Ammon's horn (tissue), 1 donor: Measurements from ENCODE around the gene SLC9A2.
A peak's percentile ranks its signal among the peaks of the same experiment; 100 is the strongest.

ENCODE experiments used
- DNase-seq: peaks from one replicate; pipeline ENCODE4 v3.0.0-alpha.2; 2016; ENCODE audit warnings: low spot score

Gene SLC9A2

DNA sequence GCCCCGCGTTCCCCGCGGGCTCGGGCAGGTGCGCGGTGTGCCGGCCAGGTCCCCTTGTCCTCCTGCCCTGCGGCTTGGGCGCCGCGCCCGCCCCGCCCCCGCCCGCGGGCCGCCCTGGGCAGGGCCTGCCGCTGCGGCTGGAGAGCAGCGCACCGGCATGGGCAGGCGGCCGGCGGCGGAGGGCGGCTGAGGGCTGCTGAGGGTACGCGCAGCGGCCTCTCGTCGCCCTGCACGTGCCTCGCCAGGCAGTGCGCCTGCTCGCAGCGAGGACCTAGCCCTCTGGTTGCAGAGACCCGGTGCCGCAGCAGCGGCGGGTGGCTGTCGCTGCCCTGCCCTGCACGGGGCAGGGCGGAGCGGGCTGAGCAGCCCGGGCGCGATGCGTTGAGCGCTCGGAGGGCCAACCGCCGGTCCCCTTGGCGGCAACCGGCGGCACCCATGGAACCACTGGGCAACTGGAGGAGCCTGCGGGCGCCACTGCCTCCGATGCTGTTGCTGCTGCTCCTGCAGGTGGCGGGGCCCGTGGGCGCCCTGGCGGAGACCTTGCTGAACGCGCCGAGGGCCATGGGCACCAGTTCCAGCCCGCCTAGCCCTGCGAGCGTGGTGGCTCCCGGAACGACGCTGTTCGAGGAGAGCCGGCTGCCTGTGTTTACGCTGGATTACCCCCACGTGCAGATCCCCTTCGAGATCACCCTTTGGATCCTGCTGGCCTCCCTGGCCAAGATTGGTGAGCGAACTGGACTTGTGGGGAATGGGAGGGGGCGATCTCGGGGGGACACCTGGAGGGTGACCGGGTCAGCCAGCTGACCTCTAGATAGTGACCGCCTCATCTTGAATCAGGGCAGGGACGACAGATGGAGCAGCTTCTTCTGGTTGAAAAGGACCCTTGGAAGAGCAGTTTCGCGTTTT, at the start of gene SLC9A2:
Gene SLC9A2, plus strand, starts transcription at position 140 of the 906 bp plus-strand sequence. Its CDS starts 296 bp downstream, at position 436.
- DNase-seq, result no peak

GRCh38 chr2:102575888-102576287, 43.5 kb upstream of the SLC9A2 start:
- no peak for DNase-seq

DNA sequence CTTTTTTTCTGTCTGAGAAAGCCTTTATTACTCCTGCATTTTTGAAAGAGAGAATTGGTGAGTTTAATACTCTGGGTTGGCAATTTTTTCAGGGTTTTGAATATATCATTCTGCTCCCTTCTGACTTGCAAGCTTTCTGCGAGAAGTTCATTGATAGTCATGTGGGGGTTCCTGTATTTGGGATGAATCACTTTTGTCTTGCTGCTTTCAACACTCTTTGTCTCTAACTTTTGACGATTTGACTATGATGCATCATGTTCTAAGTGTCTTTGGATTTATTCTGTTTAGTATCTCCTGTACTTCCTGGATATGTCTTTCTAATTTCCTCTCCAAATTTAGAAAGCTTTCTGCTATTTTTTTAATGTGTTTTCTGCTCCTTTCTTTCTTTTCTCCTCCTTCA, 41.0 kb upstream of the SLC9A2 start:
- DNase-seq, result no peak

DNA sequence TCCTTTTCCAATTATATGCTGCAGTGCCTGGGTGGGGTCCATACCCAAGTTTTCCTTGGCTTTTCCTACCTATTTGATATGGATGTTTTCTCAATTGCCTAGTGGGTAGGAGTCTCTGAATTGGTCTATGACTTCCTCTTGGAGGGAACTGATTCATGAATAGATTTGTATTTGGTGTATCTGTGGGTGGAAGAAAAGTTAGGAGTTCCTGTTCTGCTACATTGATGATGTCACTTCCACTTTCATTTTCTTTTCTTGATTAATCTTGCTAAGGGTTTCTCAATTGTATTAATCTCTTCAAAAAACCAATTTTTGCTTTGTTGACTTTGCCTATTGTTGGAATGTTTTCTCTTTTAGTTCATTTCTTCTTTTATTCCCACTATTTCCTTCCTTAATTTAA, 37.4 kb upstream of the SLC9A2 start:
- no peak for DNase-seq

GRCh38 chr2:102582845-102583244, 36.5 kb upstream of the SLC9A2 start:
- DNase-seq, result no peak

- no peak for DNase-seq
These were observed 33.4 kb upstream of the SLC9A2 start for GRCh38 chr2:102585847-102586404.

- no peak for DNase-seq
These were observed 31.0 kb upstream of the SLC9A2 start for GRCh38 chr2:102588213-102588939.

DNA sequence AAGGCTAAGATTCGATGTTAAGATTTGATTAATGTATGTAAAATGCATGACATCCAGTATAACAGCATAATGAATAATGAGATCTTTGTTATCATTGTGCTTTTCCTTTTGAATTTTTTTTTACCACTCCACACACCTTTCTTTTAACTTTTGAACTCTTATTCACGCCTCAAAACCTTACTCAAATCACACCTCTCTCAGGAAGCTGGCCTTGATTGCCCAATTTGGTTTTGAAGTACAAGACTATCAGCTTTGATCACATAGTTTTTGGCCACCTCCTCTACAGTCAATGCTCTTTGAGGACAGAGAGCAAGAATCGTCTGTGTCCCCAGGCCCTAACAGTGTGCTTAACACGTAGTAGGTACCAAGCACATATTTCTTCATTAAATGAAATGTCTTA, 29.9 kb upstream of the SLC9A2 start:
- DNase-seq, result no peak

- no peak for DNase-seq
These were observed 27.8 kb upstream of the SLC9A2 start for GRCh38 chr2:102591491-102592045.

- DNase-seq, result no peak
These were observed 26.8 kb upstream of the SLC9A2 start for GRCh38 chr2:102592601-102593000.

GRCh38 chr2:102593516-102593915, 25.8 kb upstream of the SLC9A2 start:
- DNase-seq, result no peak

DNA sequence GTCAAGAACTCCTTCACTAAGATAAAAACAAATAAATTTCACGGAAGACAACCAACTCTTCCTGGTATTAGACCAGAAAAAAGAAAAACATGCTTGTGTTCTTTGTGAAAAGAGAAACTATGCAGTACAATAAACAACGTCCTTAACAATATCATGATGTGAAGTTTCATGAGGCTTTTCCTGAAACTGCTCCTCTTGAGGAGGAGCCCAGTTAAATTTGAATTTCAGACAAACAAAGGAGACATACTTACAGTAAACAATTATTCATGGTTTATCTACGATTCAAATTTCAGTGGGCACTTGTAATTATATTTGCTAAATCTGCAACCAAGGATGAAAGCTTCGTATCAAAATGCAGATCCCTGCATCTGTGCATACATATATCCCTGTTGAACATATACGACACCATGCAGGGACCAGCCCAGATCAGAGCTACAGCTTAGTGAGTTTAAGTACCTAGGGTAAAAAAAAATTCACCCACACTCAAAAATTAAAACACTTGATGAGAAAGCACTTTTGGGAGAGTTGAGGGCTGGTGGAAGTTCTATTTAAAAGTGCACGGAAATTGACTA, 24.8 kb upstream of the SLC9A2 start:
- DNase-seq, result no peak

- DNase-seq, result no peak
These were observed 21.6 kb upstream of the SLC9A2 start for GRCh38 chr2:102597788-102598187.

DNA sequence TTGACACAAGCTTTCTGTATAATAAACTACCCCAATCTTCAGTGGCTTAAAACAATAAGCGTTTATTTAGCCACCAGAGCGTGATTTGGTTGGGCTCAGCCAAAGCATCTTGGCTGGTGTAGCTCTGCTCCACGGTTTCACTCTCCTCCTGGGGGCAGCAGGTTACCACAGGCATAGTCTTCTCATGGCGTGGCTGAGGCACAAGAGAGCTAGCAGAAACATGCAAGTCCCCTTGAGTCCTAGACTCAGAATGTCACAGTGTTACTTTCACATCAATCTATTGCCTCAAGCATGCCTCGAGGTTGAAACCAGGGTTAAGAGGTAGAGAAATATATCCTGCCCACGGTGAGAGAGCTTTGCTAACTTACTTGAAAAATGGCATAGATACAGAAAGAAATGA, 19.9 kb upstream of the SLC9A2 start:
- DNase-seq, result no peak

DNA sequence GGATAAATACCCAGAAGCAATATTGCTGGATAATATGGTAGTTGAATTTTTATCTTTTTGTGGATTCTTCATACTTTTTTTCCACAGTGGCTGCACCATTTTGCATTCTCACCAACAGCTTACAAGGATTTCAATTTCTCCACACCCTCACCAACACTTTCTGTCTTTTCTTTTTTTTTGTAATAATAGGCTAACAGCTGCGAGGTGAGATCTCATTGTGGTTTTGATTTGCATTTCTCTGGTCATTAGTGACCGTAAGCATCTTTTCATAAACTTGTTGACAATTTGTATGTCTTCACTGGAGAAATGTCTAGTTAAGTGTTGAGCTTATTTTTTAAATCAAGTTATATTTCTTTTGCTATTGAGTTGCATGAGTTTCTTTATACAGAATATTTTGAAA, 17.6 kb upstream of the SLC9A2 start:
- no peak for DNase-seq

DNA sequence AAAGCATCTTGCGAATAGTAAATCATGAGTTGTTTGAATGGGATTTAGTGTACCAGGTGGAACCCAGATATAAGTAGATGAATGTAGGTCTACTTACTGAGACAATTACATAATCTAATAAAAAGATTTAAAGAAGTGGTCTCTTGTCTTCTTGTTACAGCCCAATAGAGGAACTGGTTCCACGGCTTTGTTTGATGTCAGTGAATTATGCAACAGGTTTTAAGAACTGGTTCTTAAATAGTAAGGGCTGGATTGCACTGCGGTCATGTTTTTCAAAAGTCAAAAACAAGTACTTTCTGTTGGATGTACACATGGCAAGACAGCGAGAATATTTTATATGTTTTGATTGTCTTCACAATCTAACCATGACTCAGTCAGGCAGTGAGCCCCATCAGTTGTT, 15.4 kb upstream of the SLC9A2 start:
- peak; percentile 11 for DNase-seq

DNA sequence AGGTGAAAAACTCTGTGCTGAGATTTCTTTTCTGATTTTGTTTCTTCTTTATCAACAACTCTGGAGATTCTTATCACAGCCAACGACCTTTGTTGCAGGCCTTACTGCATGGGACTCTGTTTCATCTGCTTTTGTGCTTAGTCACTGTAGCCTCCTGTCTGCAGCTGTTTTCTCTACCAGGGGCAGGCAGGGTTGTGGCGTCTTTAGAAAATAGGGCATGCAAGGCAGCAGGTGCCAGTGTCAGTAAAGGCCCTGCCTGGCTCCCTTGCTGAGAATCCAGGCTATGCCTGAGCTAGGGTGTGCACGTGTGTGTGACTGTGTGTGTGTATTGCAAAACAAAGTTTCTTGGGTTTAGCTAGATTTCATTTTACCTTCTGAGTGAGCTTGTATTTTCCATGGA, 14.6 kb upstream of the SLC9A2 start:
- DNase-seq, result no peak

- no peak for DNase-seq
These were observed 13.0 kb upstream of the SLC9A2 start for GRCh38 chr2:102606353-102606752.

DNA sequence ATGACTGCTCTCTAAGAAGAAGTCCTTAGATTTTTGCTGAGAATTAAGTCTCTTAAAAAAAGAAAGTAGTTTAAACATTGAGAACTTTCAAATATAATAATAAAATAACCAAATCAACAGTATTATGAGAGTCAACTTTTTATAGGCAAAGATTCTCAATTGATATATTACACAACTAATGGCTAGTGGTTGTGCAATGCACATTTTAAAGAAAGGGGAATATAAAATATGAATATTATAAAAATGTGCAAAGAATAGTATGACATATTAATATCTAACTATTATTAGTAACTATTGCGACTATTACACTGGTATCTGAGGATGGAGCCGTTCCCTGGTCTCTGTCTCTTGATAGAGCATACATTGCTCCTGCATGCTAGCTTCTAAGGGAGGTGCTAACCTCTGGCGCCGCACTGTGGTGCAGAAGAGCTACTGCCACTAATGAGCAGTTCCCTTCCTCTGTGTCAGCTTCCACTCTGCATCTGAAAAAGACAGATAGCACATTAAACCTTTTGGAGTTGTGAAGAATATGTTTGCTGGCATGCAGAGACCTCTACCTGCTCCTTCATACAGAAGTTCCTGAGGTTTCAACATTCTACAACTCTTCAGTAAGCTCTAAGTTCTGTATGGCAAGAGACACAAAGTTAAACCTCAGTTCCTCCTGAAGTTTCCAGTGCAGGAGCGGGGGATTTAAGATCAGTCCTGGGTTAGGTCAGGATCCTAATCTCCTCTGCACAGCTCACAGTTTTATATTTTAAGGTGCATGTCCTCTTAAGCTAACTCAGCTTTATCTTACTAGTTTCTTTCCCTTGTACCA, 3.5 kb upstream of the SLC9A2 start:
- peak; percentile 79 for DNase-seq

DNA sequence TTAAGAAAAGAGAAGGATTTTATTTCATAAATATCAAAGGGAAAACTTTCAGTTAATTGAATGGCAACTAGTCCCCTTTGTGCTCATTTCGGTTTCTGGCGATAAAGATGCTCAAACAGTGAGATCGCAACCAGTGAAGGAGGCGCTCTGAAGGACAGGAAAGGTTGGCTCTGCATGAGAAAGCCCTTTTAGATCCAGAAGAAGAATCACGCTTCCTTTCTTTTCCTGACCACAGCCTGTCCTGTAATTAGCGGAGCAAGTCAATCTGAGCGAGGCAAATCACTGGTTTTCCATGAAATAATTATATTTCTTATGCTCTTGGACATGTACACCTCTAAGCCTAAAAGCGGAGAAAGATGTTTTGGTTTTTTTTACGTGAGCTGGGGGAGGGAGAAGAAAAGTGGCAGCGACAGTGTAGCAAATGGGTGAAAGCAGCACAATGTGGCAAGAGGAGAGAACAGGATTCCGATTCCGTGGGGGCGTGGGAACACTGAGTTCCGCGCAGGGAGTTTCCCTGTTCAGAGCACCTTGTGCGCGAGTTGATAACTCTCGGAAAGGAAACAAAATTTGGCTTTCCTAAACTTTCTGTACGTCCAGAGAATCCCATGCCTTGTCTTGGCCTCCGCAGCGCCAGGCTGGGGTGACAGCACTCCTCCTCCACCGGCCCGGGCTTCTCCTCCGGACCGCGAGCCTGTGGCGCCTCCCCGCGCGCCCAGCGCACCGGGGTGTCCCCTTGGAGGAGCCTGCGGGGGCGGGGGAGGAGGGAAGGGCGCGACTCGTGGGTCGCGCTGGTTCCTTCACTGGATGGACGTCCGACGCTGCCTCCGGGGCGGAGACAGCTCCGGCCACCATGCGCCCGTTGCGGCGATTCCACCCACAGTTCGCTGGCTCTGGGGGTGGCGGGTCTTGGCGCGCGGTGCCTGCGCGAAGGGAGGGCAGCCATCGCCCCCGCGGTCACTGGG, 620 bp upstream of the SLC9A2 start:
- peak; percentile 3 for DNase-seq
